Measurements from ENCODE around the gene KRTAP9-6.

- TF ChIP-seq CTCF (IDR thresholded peaks at IDR 0.05) (no peak), MAFK (IDR thresholded peaks at IDR 0.05; ENCODE audit: partially characterized antibody) (no peak), MAX (IDR thresholded peaks at IDR 0.05) (no peak), POLR2A (IDR thresholded peaks at IDR 0.05; ENCODE audit: low read length) (no peak), MYC (IDR thresholded peaks at IDR 0.05; ENCODE audit: borderline replicate concordance, low read length) (no peak), ZNF302 (CRISPR knock-in tag; IDR thresholded peaks at IDR 0.05) (no peak), JUNB (IDR thresholded peaks at IDR 0.05) (no peak), ZC3H11A (IDR thresholded peaks at IDR 0.05) (no peak)
- TF ChIP-seq, protein P1, sequence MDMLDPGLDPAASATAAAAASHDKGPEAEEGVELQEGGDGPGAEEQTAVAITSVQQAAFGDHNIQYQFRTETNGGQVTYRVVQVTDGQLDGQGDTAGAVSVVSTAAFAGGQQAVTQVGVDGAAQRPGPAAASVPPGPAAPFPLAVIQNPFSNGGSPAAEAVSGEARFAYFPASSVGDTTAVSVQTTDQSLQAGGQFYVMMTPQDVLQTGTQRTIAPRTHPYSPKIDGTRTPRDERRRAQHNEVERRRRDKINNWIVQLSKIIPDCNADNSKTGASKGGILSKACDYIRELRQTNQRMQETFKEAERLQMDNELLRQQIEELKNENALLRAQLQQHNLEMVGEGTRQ (IDR thresholded peaks at IDR 0.05), result no peak
These were observed 45.9 kb downstream of the KRTAP9-6 start for GRCh38 chr17:41311111-41311510.
